Neural cell (in vitro differentiated cells): ENCODE data around the gene P4HA2. TPM values are rescaled to one million over a fixed set of nuclear protein-coding genes. Genes with fewer than 3 reads are reported as not detected.

Experiments
- H2AFZ ChIP-seq: fragments of 200-600, 300-800 bp; sonication (generic), shearing (Covaris generic); 2 replicates; pipeline ENCODE4 v1.6.0; 2014; ENCODE audit warnings: low read depth, mild to moderate bottlenecking, antibody characterized with exemption, low read length, moderate library complexity
- H3F3A ChIP-seq: fragments of 200-600 bp; shearing (Covaris generic); 2 replicates; pipeline ENCODE4 v1.6.1; 2016; ENCODE audit warnings: mild to moderate bottlenecking, moderate library complexity, mixed read lengths, antibody characterized with exemption, low read length; ENCODE audit not compliant: insufficient read depth, poor library complexity, severe bottlenecking
- H3K27ac ChIP-seq: fragments of 200-600, 300-800 bp; sonication (generic), shearing (Covaris generic); 2 replicates; pipeline ENCODE4 v1.5.1; 2014; ENCODE audit warnings: mild to moderate bottlenecking, low read length, moderate library complexity
- H3K27me3 ChIP-seq: fragments of 300-800, 200-600 bp; sonication (generic), shearing (Covaris generic); 2 replicates; pipeline ENCODE4 v1.6.0; 2014; ENCODE audit warnings: mild to moderate bottlenecking, low read depth, low read length, moderate library complexity; ENCODE audit not compliant: insufficient read depth
- H3K36me3 ChIP-seq: fragments of 300-800, 200-600 bp; sonication (generic), shearing (Covaris generic); 2 replicates; pipeline ENCODE4 v1.5.1; 2014; ENCODE audit warnings: mild to moderate bottlenecking, antibody characterized with exemption, low read length, moderate library complexity; ENCODE audit not compliant: insufficient read depth
- H3K4me2 ChIP-seq: fragments of 300-800, 200-600 bp; sonication (generic), shearing (Covaris generic); 2 replicates; pipeline ENCODE4 v1.6.0; 2014; ENCODE audit warnings: mild to moderate bottlenecking, low read length
- H3K4me3 ChIP-seq: fragments of 300-800, 200-600 bp; sonication (generic), shearing (Covaris generic); 2 replicates; pipeline ENCODE4 v1.5.1; 2014; ENCODE audit warnings: mild to moderate bottlenecking, low read length, moderate library complexity
- H3K79me2 ChIP-seq: fragments of 200-600 bp; shearing (Covaris generic); replicated peaks from 2 replicates; pipeline ENCODE4 v1.6.0; 2014; ENCODE audit warnings: mild to moderate bottlenecking, low read length, moderate library complexity; ENCODE audit not compliant: insufficient read depth
- H3K9ac ChIP-seq: fragments of 300-800, 200-600 bp; sonication (generic), shearing (Covaris generic); 2 replicates; pipeline ENCODE4 v1.6.1; 2016; ENCODE audit warnings: mild to moderate bottlenecking, low read length, mixed read lengths
- H3K9me2 ChIP-seq: fragments of 200-600 bp; shearing (Covaris generic); 2 replicates; pipeline ENCODE4 v1.6.1; 2016; ENCODE audit warnings: mild to moderate bottlenecking, low read length, mixed read lengths; ENCODE audit not compliant: insufficient read depth
- H3K9me3 ChIP-seq: fragments of 200-600, 300-800 bp; sonication (generic), shearing (Covaris generic); 2 replicates; pipeline ENCODE4 v1.6.1; 2016; ENCODE audit warnings: mild to moderate bottlenecking, mixed run types, low read length, moderate library complexity, mixed read lengths
- H4K20me1 ChIP-seq: fragments of 200-600 bp; shearing (Covaris generic); 2 replicates; pipeline ENCODE4 v1.6.1; 2016; ENCODE audit warnings: mild to moderate bottlenecking, mixed run types; ENCODE audit not compliant: insufficient read depth
- EP300 ChIP-seq: fragments of 450-650 bp; conservative IDR thresholded peaks from 2 replicates; pipeline ENCODE4 v1.6.1; 2014; ENCODE audit warnings: antibody characterized with exemption, mild to moderate bottlenecking, moderate library complexity; ENCODE audit not compliant: poor library complexity, severe bottlenecking
- EZH2 ChIP-seq: fragments of 200-600, 300-800 bp; shearing (Covaris generic), sonication (generic); IDR thresholded peaks from 2 replicates; pipeline ENCODE4 v1.6.1; 2014; ENCODE audit warnings: antibody characterized with exemption, low read length, borderline replicate concordance, mild to moderate bottlenecking; ENCODE audit not compliant: insufficient read depth, poor library complexity, severe bottlenecking
- MXI1 ChIP-seq: fragments of 450-650 bp; conservative IDR thresholded peaks from 2 replicates; pipeline ENCODE4 v1.6.1; 2014; ENCODE audit warnings: antibody characterized with exemption, mild to moderate bottlenecking; ENCODE audit not compliant: poor library complexity, severe bottlenecking
- POLR2AphosphoS5 ChIP-seq: IDR thresholded peaks from 2 replicates; pipeline ENCODE4 v1.6.1; 2012
- RAD21 ChIP-seq: fragments of 450-650 bp; conservative IDR thresholded peaks from 2 replicates; pipeline ENCODE4 v1.6.1; 2014; ENCODE audit warnings: antibody characterized with exemption, mild to moderate bottlenecking, moderate library complexity
- SMC3 ChIP-seq: fragments of 450-650 bp; conservative IDR thresholded peaks from 2 replicates; pipeline ENCODE4 v1.6.1; 2014; ENCODE audit warnings: antibody characterized with exemption, mild to moderate bottlenecking, moderate library complexity; ENCODE audit not compliant: poor library complexity
- TAF1 ChIP-seq: IDR thresholded peaks from 2 replicates; pipeline ENCODE4 v1.6.1; 2012; ENCODE audit warnings: low read depth
- polyA plus RNA-seq: library from polyadenylated mRNA; depleted of rRNA; stranded (reverse); fragments of >200 nt; gene quantifications from 2 replicates; pipeline ENCODE4 v1.2.3, GENCODE V29; 2014
- TF ChIP-seq, protein P1 (sequence below): fragments of 450-650 bp; IDR thresholded peaks from 2 replicates; pipeline ENCODE4 v1.5.1; 2014; ENCODE audit warnings: antibody characterized with exemption, mild to moderate bottlenecking, moderate library complexity; ENCODE audit not compliant: poor library complexity, severe bottlenecking
- TF ChIP-seq, protein P2 (sequence below): IDR thresholded peaks from 2 replicates; pipeline ENCODE4 v1.6.1; 2012; ENCODE audit warnings: borderline replicate concordance

Gene P4HA2
- polyA plus RNA-seq, 1 donor from 2014 or later, result 1.4 TPM

DNA sequence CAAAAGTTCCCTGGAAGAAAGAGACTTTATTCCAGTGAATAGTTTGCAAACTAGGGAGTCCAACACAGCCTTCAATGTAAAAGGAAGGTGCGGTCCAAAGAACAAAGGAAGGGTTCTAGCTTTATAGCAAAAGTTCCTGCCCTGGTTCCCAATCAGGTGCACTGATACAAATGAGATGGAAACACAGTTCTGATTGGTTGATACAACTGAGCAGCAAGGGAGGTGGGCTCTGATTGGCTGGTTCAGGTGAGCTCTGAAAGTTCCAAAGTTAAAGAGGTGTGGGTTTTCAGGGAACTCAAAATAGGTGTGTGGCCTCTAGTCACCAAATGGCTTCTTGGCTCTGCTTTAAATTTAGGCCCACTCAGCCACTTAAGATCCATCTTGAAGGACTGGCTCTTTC lies 43.1 kb downstream of the P4HA2 start:
- Histone ChIP-seq H3K27ac (no peak overlapping the region), H3K36me3 (no peaks in the 10 kb centered on the region)

DNA sequence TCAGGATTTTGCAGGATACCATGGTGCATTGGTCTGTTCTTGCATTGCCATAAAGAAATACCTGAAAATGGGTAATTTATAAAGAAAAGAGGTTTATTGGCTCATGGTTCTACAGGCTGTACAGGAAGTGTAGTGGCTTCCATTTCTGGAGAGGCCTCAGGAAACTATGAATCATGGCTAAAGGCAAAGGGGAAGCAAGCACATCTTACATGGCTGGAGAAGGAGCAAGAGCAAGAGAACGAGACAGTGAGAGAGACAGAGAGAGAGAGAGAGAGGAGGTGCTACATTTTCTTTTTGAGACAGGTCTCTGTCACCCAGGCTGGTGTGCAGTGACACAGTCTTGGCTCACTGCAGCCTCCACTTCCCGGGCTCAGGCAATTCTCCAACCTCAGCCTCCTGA lies 43.9 kb downstream of the P4HA2 start:
- no peaks in the 10 kb centered on the region for H3K79me2 ChIP-seq
- TF ChIP-seq SMC3 (no peak), MXI1 (no peak), EP300 (no peak), EZH2 (no peak), TAF1 (no peak), RAD21 (no peak), POLR2AphosphoS5 (no peak)
- TF ChIP-seq, protein P1, sequence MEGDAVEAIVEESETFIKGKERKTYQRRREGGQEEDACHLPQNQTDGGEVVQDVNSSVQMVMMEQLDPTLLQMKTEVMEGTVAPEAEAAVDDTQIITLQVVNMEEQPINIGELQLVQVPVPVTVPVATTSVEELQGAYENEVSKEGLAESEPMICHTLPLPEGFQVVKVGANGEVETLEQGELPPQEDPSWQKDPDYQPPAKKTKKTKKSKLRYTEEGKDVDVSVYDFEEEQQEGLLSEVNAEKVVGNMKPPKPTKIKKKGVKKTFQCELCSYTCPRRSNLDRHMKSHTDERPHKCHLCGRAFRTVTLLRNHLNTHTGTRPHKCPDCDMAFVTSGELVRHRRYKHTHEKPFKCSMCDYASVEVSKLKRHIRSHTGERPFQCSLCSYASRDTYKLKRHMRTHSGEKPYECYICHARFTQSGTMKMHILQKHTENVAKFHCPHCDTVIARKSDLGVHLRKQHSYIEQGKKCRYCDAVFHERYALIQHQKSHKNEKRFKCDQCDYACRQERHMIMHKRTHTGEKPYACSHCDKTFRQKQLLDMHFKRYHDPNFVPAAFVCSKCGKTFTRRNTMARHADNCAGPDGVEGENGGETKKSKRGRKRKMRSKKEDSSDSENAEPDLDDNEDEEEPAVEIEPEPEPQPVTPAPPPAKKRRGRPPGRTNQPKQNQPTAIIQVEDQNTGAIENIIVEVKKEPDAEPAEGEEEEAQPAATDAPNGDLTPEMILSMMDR, result no peak
- TF ChIP-seq, protein P2, sequence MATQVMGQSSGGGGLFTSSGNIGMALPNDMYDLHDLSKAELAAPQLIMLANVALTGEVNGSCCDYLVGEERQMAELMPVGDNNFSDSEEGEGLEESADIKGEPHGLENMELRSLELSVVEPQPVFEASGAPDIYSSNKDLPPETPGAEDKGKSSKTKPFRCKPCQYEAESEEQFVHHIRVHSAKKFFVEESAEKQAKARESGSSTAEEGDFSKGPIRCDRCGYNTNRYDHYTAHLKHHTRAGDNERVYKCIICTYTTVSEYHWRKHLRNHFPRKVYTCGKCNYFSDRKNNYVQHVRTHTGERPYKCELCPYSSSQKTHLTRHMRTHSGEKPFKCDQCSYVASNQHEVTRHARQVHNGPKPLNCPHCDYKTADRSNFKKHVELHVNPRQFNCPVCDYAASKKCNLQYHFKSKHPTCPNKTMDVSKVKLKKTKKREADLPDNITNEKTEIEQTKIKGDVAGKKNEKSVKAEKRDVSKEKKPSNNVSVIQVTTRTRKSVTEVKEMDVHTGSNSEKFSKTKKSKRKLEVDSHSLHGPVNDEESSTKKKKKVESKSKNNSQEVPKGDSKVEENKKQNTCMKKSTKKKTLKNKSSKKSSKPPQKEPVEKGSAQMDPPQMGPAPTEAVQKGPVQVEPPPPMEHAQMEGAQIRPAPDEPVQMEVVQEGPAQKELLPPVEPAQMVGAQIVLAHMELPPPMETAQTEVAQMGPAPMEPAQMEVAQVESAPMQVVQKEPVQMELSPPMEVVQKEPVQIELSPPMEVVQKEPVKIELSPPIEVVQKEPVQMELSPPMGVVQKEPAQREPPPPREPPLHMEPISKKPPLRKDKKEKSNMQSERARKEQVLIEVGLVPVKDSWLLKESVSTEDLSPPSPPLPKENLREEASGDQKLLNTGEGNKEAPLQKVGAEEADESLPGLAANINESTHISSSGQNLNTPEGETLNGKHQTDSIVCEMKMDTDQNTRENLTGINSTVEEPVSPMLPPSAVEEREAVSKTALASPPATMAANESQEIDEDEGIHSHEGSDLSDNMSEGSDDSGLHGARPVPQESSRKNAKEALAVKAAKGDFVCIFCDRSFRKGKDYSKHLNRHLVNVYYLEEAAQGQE, result no peak
- no peak overlapping the region for H2AFZ ChIP-seq
- no peak overlapping the region for H3K27ac ChIP-seq
- H3F3A ChIP-seq, result no peaks in the 10 kb centered on the region
- H3K4me2 ChIP-seq, result no peak overlapping the region
- H3K9me3 ChIP-seq, result no peaks in the 10 kb centered on the region
- no peak overlapping the region for H3K9ac ChIP-seq
- no peak overlapping the region for H3K4me3 ChIP-seq
- no peaks in the 10 kb centered on the region for H3K27me3 ChIP-seq
- no peaks in the 10 kb centered on the region for H3K9me2 ChIP-seq
- no peaks in the 10 kb centered on the region for H4K20me1 ChIP-seq
- H3K36me3 ChIP-seq, result no peaks in the 10 kb centered on the region

More for the DNA sequence above, 43.1 kb downstream of the P4HA2 start:
- Histone ChIP-seq H3K9me2 (no peaks in the 10 kb centered on the region), H3K4me2 (no peak overlapping the region), H4K20me1 (no peaks in the 10 kb centered on the region), H3K9me3 (no peaks in the 10 kb centered on the region), H3K79me2 (no peaks in the 10 kb centered on the region), H3K4me3 (no peak overlapping the region), H2AFZ (no peak overlapping the region), H3K9ac (no peak overlapping the region), H3F3A (no peaks in the 10 kb centered on the region), H3K27me3 (no peaks in the 10 kb centered on the region)
- TF ChIP-seq, protein P2, result no peak
- no peak for TF ChIP-seq TAF1
- no peak for TF ChIP-seq RAD21
- no peak for TF ChIP-seq EP300
- TF ChIP-seq SMC3, result no peak
- no peak for TF ChIP-seq EZH2
- no peak for TF ChIP-seq POLR2AphosphoS5
- TF ChIP-seq, protein P1, result no peak
- TF ChIP-seq MXI1, result no peak
